ENCODE results near the gene SERPING1.

DNA sequence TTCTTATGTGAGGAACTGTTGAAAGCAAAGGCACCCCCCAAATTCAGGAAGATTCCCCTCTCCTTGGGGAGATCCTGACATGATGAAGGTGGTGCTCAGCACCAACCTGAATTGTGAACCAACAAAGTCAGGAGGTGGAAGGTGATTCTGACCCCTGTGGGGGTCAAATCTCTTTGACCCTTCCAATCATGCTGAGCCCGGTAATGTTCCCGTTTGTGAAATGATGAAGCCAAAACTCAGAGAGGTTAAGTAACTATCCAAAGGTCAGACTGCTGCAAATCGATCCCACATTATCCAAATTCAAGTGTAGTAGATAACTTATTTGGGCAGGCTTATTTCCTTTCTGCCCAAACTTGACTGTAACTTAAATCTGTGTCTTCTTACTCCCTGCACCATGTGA is 19.1 kb downstream of the SERPING1 start:
- TF ChIP-seq CTCF (conservative IDR thresholded peaks at IDR 0.05; ENCODE audit: low read depth, low read length), result no peak
- TF ChIP-seq EZH2 (IDR thresholded peaks at IDR 0.05; ENCODE audit: borderline replicate concordance, low read depth, low read length, poor library complexity, severe bottlenecking), result no peak

Data from A673 (cell line).